ENCODE results near the gene ZSWIM5. TPM values are rescaled to one million over a fixed set of nuclear protein-coding genes. Genes with fewer than 3 reads are reported as not detected.

Gene ZSWIM5
- total RNA-seq, 1 experiment from 2014 or later, result 1.4 TPM

GRCh38 chr1:45015683-45016082 lies 190.7 kb downstream of the ZSWIM5 start:
- Histone ChIP-seq H3K27ac (ENCODE audit: low read length) (no peak overlapping the region), H3K79me2 (ENCODE audit: low read length) (peaks cover 15% of the 10 kb centered on the region), H3K4me3 (ENCODE audit: low read length) (no peak overlapping the region), H4K20me1 (ENCODE audit: low read length) (no peaks in the 10 kb centered on the region), H3K9ac (ENCODE audit: low read length) (no peak overlapping the region), H3K27me3 (ENCODE audit: low read length) (no peaks in the 10 kb centered on the region), H3K9me2 (replicated peaks; ENCODE audit: low read length) (no peaks in the 10 kb centered on the region), H3F3A (ENCODE audit: low read length, unreplicated experiment) (no peaks in the 10 kb centered on the region), H3K36me3 (ENCODE audit: low read depth, low read length) (no peaks in the 10 kb centered on the region), H3K4me2 (ENCODE audit: low read length) (no peak overlapping the region), H3K9me3 (ENCODE audit: low read length) (no peaks in the 10 kb centered on the region), H3K4me1 (ENCODE audit: insufficient read depth, low read length) (peaks cover 18% of the 10 kb centered on the region), H2AFZ (ENCODE audit: low read length) (no peak overlapping the region)
- no peak for ATAC-seq
- intact Hi-C loops (cut with micrococcal nuclease), result no loop called here
- CTCF ChIA-PET, result no interaction called here
- POLR2A ChIA-PET (ENCODE audit: unreplicated experiment), result no interaction called here
- BruUV-seq (replicated peaks), result no TSS peak
- TF ChIP-seq CTCF (conservative IDR thresholded peaks at IDR 0.05; ENCODE audit: low read depth, low read length), result no peak
- DNase-seq, result no peak

GRCh38 chr1:45014321-45015028 lies 191.9 kb downstream of the ZSWIM5 start:
- Histone ChIP-seq H3K9me2 (replicated peaks; ENCODE audit: low read length) (no peaks in the 10 kb centered on the region), H2AFZ (ENCODE audit: low read length) (no peak overlapping the region), H3K4me2 (ENCODE audit: low read length) (peak overlapping the region; percentile 98; the same call in 1 of the 2 replicates), H4K20me1 (ENCODE audit: low read length) (no peaks in the 10 kb centered on the region), H3K4me1 (ENCODE audit: insufficient read depth, low read length) (peaks cover 25% of the 10 kb centered on the region), H3K9ac (ENCODE audit: low read length) (no peak overlapping the region), H3K27me3 (ENCODE audit: low read length) (no peaks in the 10 kb centered on the region), H3F3A (ENCODE audit: low read length, unreplicated experiment) (no peaks in the 10 kb centered on the region), H3K79me2 (ENCODE audit: low read length) (peaks cover 27% of the 10 kb centered on the region), H3K27ac (ENCODE audit: low read length) (no peak overlapping the region), H3K4me3 (ENCODE audit: low read length) (no peak overlapping the region), H3K9me3 (ENCODE audit: low read length) (no peaks in the 10 kb centered on the region), H3K36me3 (ENCODE audit: low read depth, low read length) (no peaks in the 10 kb centered on the region)
- DNase-seq (peak; percentile 86), ATAC-seq (0 out of 2 replicates have a peak, but pooled peaks have one; percentile 10)
- ChIA-PET CTCF (interaction anchor here (0.5 to 1.8 kb wide), 10 partner anchors 35 to 477 kb away, joined by 3 to 26 read pairs (median 4); partner anchors contain the start of genes MUTYH, RNU5D-1 and TOE1), POLR2A (ENCODE audit: unreplicated experiment) (interaction anchor here (0.5 to 0.6 kb wide), 2 partner anchors 284 to 477 kb away, joined by 3 read pairs; partner anchors contain the start of gene TESK2)
- intact Hi-C loops (cut with micrococcal nuclease), result loop anchor here (1.0 to 5.0 kb wide), 3 partner anchors 87 to 286 kb away; no protein-coding TSS in a partner anchor
- no TSS peak for BruUV-seq (replicated peaks)
- no peak for TF ChIP-seq EZH2 (IDR thresholded peaks at IDR 0.05; ENCODE audit: low read length, unreplicated experiment)
- TF ChIP-seq CTCF (conservative IDR thresholded peaks at IDR 0.05; ENCODE audit: low read depth, low read length), result peak; percentile 96

- intact Hi-C loops (cut with micrococcal nuclease), result loop anchor here (1.0 to 5.0 kb wide), 5 partner anchors 86 to 327 kb away; partner anchors contain the start of genes MUTYH and TOE1
- ATAC-seq, result no peak
- Histone ChIP-seq H3K9me2 (replicated peaks; ENCODE audit: low read length) (no peaks in the 10 kb centered on the region), H3F3A (ENCODE audit: low read length, unreplicated experiment) (no peaks in the 10 kb centered on the region), H3K4me2 (ENCODE audit: low read length) (peak overlapping the region; percentile 98), H3K27me3 (ENCODE audit: low read length) (no peaks in the 10 kb centered on the region), H3K36me3 (ENCODE audit: low read depth, low read length) (no peaks in the 10 kb centered on the region), H3K4me1 (ENCODE audit: insufficient read depth, low read length) (peaks cover 25% of the 10 kb centered on the region), H3K9ac (ENCODE audit: low read length) (peak overlapping the region; percentile 70; the same call in 1 of the 2 replicates), H3K4me3 (ENCODE audit: low read length) (peak overlapping the region; percentile 93), H4K20me1 (ENCODE audit: low read length) (no peaks in the 10 kb centered on the region), H3K79me2 (ENCODE audit: low read length) (peaks cover 27% of the 10 kb centered on the region), H2AFZ (ENCODE audit: low read length) (no peak overlapping the region), H3K27ac (ENCODE audit: low read length) (no peak overlapping the region), H3K9me3 (ENCODE audit: low read length) (no peaks in the 10 kb centered on the region)
- no peak for TF ChIP-seq EZH2phosphoT487 (IDR thresholded peaks at IDR 0.05; ENCODE audit: borderline replicate concordance, low read length)
- TF ChIP-seq EZH2 (IDR thresholded peaks at IDR 0.05; ENCODE audit: low read length, unreplicated experiment), result no peak
- no peak for TF ChIP-seq CTCF (conservative IDR thresholded peaks at IDR 0.05; ENCODE audit: low read depth, low read length)
- CTCF ChIA-PET, result interaction anchor here (0.7 to 3.2 kb wide), 7 partner anchors 220 to 478 kb away, joined by 3 to 28 read pairs (median 5); partner anchors contain the start of gene RNU5D-1
- POLR2A ChIA-PET (ENCODE audit: unreplicated experiment), result interaction anchor here (0.5 to 0.6 kb wide), 2 partner anchors 283 to 477 kb away, joined by 3 read pairs; partner anchors contain the start of gene TESK2
- DNase-seq, result no peak
- no TSS peak for BruUV-seq (replicated peaks)
These were observed 192.7 kb downstream of the ZSWIM5 start for GRCh38 chr1:45013551-45014209.

Data from PC-3 (cell line).